Regular cardiac myocyte (primary cell): ENCODE data around the gene UBE2J1. TPM values are rescaled to one million over a fixed set of nuclear protein-coding genes. Genes with fewer than 3 reads are reported as not detected.

Experiments used
- total RNA-seq: library from RNA; depleted of rRNA; stranded (reverse); fragments of >200 nt; gene quantifications from 2 replicates; pipeline ENCODE4 v1.2.3, GENCODE V29; 2014

Gene UBE2J1, protein sequence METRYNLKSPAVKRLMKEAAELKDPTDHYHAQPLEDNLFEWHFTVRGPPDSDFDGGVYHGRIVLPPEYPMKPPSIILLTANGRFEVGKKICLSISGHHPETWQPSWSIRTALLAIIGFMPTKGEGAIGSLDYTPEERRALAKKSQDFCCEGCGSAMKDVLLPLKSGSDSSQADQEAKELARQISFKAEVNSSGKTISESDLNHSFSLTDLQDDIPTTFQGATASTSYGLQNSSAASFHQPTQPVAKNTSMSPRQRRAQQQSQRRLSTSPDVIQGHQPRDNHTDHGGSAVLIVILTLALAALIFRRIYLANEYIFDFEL
- total RNA-seq: 23.7 and 39.3 TPM in 2 replicates

DNA sequence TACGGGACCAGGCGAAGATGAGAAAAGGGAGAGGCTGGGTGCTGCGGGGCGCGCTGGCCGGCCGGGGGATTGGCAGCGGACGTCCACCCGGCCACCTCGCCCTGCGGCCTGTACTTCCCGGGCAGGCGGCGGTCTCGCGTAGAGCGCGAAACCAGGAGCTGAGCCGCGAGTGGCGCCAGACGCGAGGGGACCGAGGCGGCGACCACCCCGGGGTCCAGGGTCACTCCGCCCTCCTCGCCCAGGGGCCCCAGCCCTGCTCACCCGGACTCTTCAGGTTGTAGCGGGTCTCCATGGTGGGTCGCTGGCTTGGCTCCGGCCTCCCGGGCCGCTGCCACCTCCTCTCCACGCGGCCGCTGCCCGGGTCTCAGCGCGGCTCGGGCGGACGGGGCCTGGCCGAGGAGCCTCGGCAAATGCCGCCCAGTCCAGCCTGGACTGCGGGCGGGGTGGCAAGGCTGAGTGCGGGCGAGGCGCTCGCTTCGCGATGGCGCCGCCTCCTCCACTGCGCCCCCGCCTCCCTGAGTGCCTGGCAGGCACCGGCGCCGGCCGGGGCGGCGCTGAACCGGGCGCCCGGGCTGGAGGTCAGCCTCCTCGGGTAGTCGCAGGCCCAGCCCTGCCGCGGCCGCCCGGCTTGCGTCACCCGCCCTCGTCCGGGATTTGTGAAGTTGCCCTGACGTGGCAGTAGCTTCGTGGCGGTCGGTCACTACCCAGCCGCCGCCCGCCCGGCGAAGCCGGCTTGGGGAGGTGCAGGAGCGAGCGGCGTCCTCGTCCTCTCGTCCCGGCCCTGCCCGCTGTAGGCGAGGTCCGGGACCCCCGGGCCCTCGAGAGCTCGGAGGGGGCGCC is at the start of gene UBE2J1:
TSS of gene UBE2J1 (minus strand) at position 445 of the 840 bp plus-strand sequence. CDS start at position 292, 153 bp downstream.

DNA sequence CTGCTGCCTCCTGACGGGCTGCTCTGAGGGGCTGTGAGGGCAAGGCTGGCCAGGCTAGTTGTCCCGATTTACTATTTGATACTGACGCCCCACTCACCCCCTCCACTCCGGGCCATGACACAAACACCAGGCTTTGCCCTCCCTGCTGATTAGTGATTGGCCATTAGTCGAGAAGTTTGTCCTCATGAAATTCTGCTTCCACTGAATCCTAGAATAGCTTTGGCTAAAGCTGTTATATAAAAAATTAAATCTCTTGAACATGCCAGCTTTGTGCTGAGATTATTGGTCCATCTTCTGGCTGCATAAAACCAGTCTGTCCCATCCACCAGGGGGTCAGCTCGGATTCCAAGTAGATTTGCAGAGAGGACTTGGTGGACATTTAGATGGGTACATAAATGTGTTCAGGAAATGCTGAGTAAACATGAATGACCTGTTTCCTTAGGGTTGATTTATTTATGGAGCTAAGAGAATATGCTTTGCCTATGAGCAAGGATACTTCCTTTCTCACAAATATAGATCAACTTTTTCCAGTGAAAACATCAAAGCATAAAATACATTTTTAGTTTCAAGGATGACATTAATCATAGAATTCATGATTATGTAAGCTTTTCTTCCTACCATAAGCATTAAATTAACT is 37.2 kb downstream of the UBE2J1 start, which contains the start of gene GABRR2:
TSS of gene GABRR2 (minus strand) at position 51 of the 637 bp plus-strand sequence. CDS start 134 bp downstream, outside the sequence.

Other genes starting within 250 kb of the UBE2J1 start
- gene SRSF12, start 234.7 kb downstream of the UBE2J1 start, total RNA-seq: under 0.01 and 0.28 TPM in 2 replicates
- gene PM20D2, start 206.7 kb downstream of the UBE2J1 start, total RNA-seq: 3.1 and 4.6 TPM in 2 replicates
- gene GABRR1, start 135.4 kb downstream of the UBE2J1 start, total RNA-seq: not detected in 2 replicates
- gene GABRR2, start 37.4 kb downstream of the UBE2J1 start, total RNA-seq: 0.19 and 0.56 TPM in 2 replicates
- gene RRAGD, start 59.6 kb upstream of the UBE2J1 start, total RNA-seq: 0.19 and 7.0 TPM in 2 replicates
- 2.5 and 10.1 TPM in 2 replicates for gene ANKRD6, start 80.4 kb upstream of the UBE2J1 start, total RNA-seq